Left ventricle myocardium inferior (tissue), 1 donor: ENCODE measurements around the gene CASP6. TPM values are rescaled to one million over a fixed set of nuclear protein-coding genes. Genes with fewer than 3 reads are reported as not detected.

Experiments used
- DNase-seq: peaks from one replicate; pipeline ENCODE4 v3.0.0-alpha.2; 2020
- H3K27ac ChIP-seq: fragments of 200-600 bp; replicated peaks from 2 replicates; pipeline ENCODE4 v1.8.0; 2021
- H3K27me3 ChIP-seq: fragments of 200-600 bp; 2 replicates; pipeline ENCODE4 v1.8.0; 2021; ENCODE audit warnings: low read depth
- H3K36me3 ChIP-seq: fragments of 200-600 bp; 2 replicates; pipeline ENCODE4 v1.8.0; 2021
- H3K4me1 ChIP-seq: fragments of 200-600 bp; 2 replicates; pipeline ENCODE4 v1.8.0; 2021
- H3K4me3 ChIP-seq: fragments of 200-600 bp; 2 replicates; pipeline ENCODE4 v1.8.0; 2021; ENCODE audit warnings: mild to moderate bottlenecking, moderate library complexity
- H3K9me3 ChIP-seq: fragments of 200-600 bp; replicated peaks from 2 replicates; pipeline ENCODE4 v1.8.0; 2021
- intact Hi-C: fragments of 100-400 bp; cut with micrococcal nuclease; formaldehyde crosslinking; loops from one replicate; pipeline ENCODE4 v1.11.0; 2022
- total RNA-seq: library from RNA; stranded (reverse); fragmentation: NEBNext Ultra II Directional; extraction: Animal tissue kit (Norgen Biotek cat#: 25700); gene quantifications from one replicate; pipeline ENCODE4 v1.2.1, GENCODE V29; 2021
- TF ChIP-seq, protein P1 (sequence below): fragments of 200-600 bp; IDR thresholded peaks from 2 replicates; pipeline ENCODE4 v1.8.0; 2021; ENCODE audit warnings: antibody characterized with exemption, mild to moderate bottlenecking, borderline replicate concordance
- donor health status: DM: no; HTN: yes; CAD: no; lungs with severe emphysema.

CASP6 gene
- total RNA-seq, 1 donor from 2014 or later, result 6.0 TPM

GRCh38 chr4:109719604-109720003 is 16.4 kb upstream of the CASP6 start:
- TF ChIP-seq, protein P1, sequence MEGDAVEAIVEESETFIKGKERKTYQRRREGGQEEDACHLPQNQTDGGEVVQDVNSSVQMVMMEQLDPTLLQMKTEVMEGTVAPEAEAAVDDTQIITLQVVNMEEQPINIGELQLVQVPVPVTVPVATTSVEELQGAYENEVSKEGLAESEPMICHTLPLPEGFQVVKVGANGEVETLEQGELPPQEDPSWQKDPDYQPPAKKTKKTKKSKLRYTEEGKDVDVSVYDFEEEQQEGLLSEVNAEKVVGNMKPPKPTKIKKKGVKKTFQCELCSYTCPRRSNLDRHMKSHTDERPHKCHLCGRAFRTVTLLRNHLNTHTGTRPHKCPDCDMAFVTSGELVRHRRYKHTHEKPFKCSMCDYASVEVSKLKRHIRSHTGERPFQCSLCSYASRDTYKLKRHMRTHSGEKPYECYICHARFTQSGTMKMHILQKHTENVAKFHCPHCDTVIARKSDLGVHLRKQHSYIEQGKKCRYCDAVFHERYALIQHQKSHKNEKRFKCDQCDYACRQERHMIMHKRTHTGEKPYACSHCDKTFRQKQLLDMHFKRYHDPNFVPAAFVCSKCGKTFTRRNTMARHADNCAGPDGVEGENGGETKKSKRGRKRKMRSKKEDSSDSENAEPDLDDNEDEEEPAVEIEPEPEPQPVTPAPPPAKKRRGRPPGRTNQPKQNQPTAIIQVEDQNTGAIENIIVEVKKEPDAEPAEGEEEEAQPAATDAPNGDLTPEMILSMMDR, result no peak

GRCh38 chr4:109718759-109719158 is 15.5 kb upstream of the CASP6 start:
- intact Hi-C loops, result no loop called here
- peaks cover 28% of the 10 kb centered on the region for H3K36me3 ChIP-seq
- no peak overlapping the region for H3K4me3 ChIP-seq
- H3K27me3 ChIP-seq, result no peaks in the 10 kb centered on the region
- H3K4me1 ChIP-seq, result no peaks in the 10 kb centered on the region
- TF ChIP-seq, protein P1, result no peak
- H3K27ac ChIP-seq, result no peak overlapping the region
- no peaks in the 10 kb centered on the region for H3K9me3 ChIP-seq
- DNase-seq, result no peak

More at GRCh38 chr4:109719604-109720003, 16.4 kb upstream of the CASP6 start:
- Histone ChIP-seq H3K36me3 (peaks cover 20% of the 10 kb centered on the region), H3K27ac (no peak overlapping the region), H3K4me1 (no peaks in the 10 kb centered on the region), H3K27me3 (no peaks in the 10 kb centered on the region), H3K9me3 (no peaks in the 10 kb centered on the region), H3K4me3 (no peak overlapping the region)
- intact Hi-C loops, result no loop called here
- no peak for DNase-seq

DNA sequence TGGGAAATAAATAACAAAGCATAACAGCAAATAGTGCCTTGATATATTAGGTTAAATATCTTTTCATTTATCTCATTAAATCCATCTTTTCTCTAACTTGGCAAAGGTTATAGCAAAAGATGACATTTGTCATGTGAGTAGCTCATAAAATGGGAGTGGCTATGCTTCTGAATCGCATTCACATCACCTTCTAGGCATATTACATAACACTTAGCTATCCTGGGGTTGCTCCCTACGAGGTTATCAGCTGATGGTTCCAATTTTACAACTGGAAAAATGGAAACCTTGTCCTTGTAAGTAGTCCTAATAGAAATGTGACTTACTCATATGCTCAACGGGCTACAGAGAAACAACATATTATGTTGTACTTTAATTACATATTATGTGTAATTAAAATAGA is 10.3 kb upstream of the CASP6 start:
- H3K36me3 ChIP-seq, result peaks cover 49% of the 10 kb centered on the region
- TF ChIP-seq, protein P1, result no peak

GRCh38 chr4:109708990-109709389 is 5.7 kb upstream of the CASP6 start:
- no peak for DNase-seq
- no peaks in the 10 kb centered on the region for H3K9me3 ChIP-seq
- peaks cover 26% of the 10 kb centered on the region for H3K36me3 ChIP-seq
- TF ChIP-seq, protein P1, result no peak
- H3K4me3 ChIP-seq, result no peak overlapping the region
- H3K27me3 ChIP-seq, result no peaks in the 10 kb centered on the region
- intact Hi-C loops, result no loop called here
- peaks cover 5% of the 10 kb centered on the region for H3K4me1 ChIP-seq
- no peak overlapping the region for H3K27ac ChIP-seq

More for the DNA sequence above, 10.3 kb upstream of the CASP6 start:
- no peaks in the 10 kb centered on the region for H3K9me3 ChIP-seq
- no peak for DNase-seq
- H3K27ac ChIP-seq, result no peak overlapping the region
- H3K4me1 ChIP-seq, result no peaks in the 10 kb centered on the region
- H3K27me3 ChIP-seq, result no peaks in the 10 kb centered on the region
- intact Hi-C loops, result no loop called here
- H3K4me3 ChIP-seq, result no peak overlapping the region

GRCh38 chr4:109708435-109708834 is 5.2 kb upstream of the CASP6 start:
- Histone ChIP-seq H3K9me3 (no peaks in the 10 kb centered on the region), H3K4me1 (peaks cover 10% of the 10 kb centered on the region), H3K27me3 (no peaks in the 10 kb centered on the region), H3K4me3 (no peak overlapping the region), H3K36me3 (peaks cover 22% of the 10 kb centered on the region), H3K27ac (no peak overlapping the region)
- TF ChIP-seq, protein P1, result no peak
- no peak for DNase-seq
- intact Hi-C loops, result no loop called here
